Measurements from ENCODE around the gene ANXA6. TPM values are rescaled to one million over a fixed set of nuclear protein-coding genes. Genes with fewer than 3 reads are reported as not detected.

ANXA6 gene
- total RNA-seq, 4 donors from 2014 or later, result 8.6 to 80.3 (median 24.9) TPM

- TF ChIP-seq, protein P1, sequence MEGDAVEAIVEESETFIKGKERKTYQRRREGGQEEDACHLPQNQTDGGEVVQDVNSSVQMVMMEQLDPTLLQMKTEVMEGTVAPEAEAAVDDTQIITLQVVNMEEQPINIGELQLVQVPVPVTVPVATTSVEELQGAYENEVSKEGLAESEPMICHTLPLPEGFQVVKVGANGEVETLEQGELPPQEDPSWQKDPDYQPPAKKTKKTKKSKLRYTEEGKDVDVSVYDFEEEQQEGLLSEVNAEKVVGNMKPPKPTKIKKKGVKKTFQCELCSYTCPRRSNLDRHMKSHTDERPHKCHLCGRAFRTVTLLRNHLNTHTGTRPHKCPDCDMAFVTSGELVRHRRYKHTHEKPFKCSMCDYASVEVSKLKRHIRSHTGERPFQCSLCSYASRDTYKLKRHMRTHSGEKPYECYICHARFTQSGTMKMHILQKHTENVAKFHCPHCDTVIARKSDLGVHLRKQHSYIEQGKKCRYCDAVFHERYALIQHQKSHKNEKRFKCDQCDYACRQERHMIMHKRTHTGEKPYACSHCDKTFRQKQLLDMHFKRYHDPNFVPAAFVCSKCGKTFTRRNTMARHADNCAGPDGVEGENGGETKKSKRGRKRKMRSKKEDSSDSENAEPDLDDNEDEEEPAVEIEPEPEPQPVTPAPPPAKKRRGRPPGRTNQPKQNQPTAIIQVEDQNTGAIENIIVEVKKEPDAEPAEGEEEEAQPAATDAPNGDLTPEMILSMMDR (IDR thresholded peaks at IDR 0.05), result no peak
- TF ChIP-seq POLR2A (IDR thresholded peaks at IDR 0.05), result no peak
- no peaks in the 10 kb centered on the region for H3K36me3 ChIP-seq
- intact Hi-C loops (cut with DNase I), result no loop called here
- WGBS, 2 donors, result 23 to 26% methylated on average over 4 to 8 of the region's 9 CpGs
- H3K4me1 ChIP-seq, result peaks cover 34 to 60% (median 51%) of the 10 kb centered on the region in 3 donors
- DNase-seq, result no peak
- peak overlapping the region; percentile 57 to 85 (median 65) for H3K27ac ChIP-seq
- peak overlapping the region in 1 of 4 donors; percentile 13 for H3K4me3 ChIP-seq
- no peaks in the 10 kb centered on the region for H3K9me3 ChIP-seq
- no peaks in the 10 kb centered on the region for H3K27me3 ChIP-seq
These were observed 72.0 kb downstream of the ANXA6 start for GRCh38 chr5:151085517-151086041.

- no peak overlapping the region for H3K4me3 ChIP-seq
- peaks cover 41 to 69% (median 59%) of the 10 kb centered on the region in 3 donors for H3K4me1 ChIP-seq
- peaks cover 0 to 1% (median 0%) of the 10 kb centered on the region in 3 donors for H3K36me3 ChIP-seq
- 79 to 85% methylated on average over 7 of the region's 7 CpGs for WGBS, 2 donors
- no peak for DNase-seq
- no peaks in the 10 kb centered on the region for H3K9me3 ChIP-seq
- TF ChIP-seq POLR2A (IDR thresholded peaks at IDR 0.05), result no peak
- TF ChIP-seq, protein P1 (IDR thresholded peaks at IDR 0.05), result no peak
- intact Hi-C loops (cut with DNase I), result no loop called here
- no peaks in the 10 kb centered on the region for H3K27me3 ChIP-seq
- H3K27ac ChIP-seq, result peak overlapping the region in 3 of 4 donors; percentile 85 to 99 (median 96)
These were observed 73.2 kb downstream of the ANXA6 start for GRCh38 chr5:151084363-151084762.

DNA sequence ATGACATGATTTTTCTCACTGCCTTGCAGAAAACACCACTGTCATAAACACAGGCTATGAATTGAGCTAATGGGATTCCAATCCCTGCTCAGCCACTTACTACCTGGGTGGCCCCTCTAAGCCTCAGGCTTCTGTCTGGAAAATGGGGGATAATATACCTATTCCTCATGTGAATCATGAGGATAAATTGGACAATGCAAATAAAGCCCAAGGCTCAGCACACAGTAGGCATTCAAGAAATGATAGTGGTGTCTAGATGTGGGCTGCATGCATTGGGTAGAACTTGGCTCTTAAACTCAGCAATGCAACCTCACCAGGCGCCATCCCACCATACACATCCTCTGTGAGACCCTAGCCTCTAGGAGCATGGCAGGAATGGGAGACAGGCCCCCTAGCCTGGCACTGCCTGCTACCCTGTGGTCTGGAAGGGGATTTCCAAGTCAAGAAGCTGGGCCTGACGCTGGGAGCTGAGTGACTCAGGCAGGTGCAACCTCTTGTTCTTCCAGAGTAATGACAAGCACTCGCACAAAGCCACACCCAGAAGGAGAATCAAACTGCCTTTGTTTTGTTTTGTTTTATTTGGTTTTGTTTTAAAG, 74.4 kb downstream of the ANXA6 start:
- no peak for DNase-seq
- TF ChIP-seq POLR2A (IDR thresholded peaks at IDR 0.05), result no peak
- TF ChIP-seq, protein P1 (IDR thresholded peaks at IDR 0.05), result no peak
- H3K9me3 ChIP-seq, result no peaks in the 10 kb centered on the region
- no peaks in the 10 kb centered on the region for H3K27me3 ChIP-seq
- H3K36me3 ChIP-seq, result peaks cover 0 to 6% (median 0%) of the 10 kb centered on the region in 3 donors
- H3K4me3 ChIP-seq, result no peak overlapping the region
- 45 to 47% methylated on average over 2 to 3 of the region's 3 CpGs for WGBS, 2 donors
- peaks cover 51 to 81% (median 65%) of the 10 kb centered on the region in 3 donors for H3K4me1 ChIP-seq
- intact Hi-C loops (cut with DNase I), result no loop called here
- peak overlapping the region; percentile 57 to 99 (median 96) for H3K27ac ChIP-seq

- peaks cover 0 to 9% (median 0%) of the 10 kb centered on the region in 3 donors for H3K36me3 ChIP-seq
- H3K4me3 ChIP-seq, result peak overlapping the region in 3 of 4 donors; percentile 64 to 94 (median 90)
- intact Hi-C loops (cut with DNase I), result no loop called here
- H3K27me3 ChIP-seq, result no peaks in the 10 kb centered on the region
- peak overlapping the region; percentile 96 to 99 (median 97) for H3K27ac ChIP-seq
- peaks cover 54 to 89% (median 71%) of the 10 kb centered on the region in 3 donors for H3K4me1 ChIP-seq
- TF ChIP-seq, protein P1 (IDR thresholded peaks at IDR 0.05), result peak in 3 of 6 experiments; percentile 2 to 51 (median 15)
- TF ChIP-seq POLR2A (IDR thresholded peaks at IDR 0.05), result no peak
- no peak for DNase-seq
- 64 to 67% methylated on average over 6 of the region's 6 CpGs for WGBS, 2 donors
- H3K9me3 ChIP-seq, result no peaks in the 10 kb centered on the region
These were observed 75.2 kb downstream of the ANXA6 start for GRCh38 chr5:151082282-151082902.

Data from esophagus squamous epithelium (tissue), 5 donors.